COLO829 (cell line): ENCODE data around the gene SLC30A1.
"Not testable (repeated sequence)": the region's sequence is repeated elsewhere in the genome, so short reads cannot be mapped to it uniquely, and the experiment has no call there.

ENCODE experiments used
- DNase-seq: peaks from one replicate; pipeline ENCODE4 v3.0.0; 2012; ENCODE audit warnings: low spot score

The SLC30A1 gene

DNA sequence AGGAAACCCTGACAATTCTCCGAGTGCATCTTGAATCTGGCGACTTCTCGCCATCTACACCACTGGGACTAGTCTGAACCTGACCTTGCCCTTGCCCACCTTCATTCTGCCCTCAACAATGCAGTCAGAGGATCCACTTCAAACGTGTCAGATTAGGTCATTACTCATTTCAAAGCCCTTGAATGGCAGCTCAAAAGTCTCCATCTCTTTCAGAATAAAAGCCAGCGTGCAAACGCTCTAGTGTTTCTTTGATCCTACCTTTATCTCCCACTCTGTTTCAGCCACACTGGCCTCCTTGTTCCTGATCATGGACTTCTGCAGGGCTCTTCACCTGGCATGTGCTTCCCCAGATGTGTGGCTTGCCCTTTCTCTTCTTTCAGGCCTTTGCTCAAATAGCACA lies 31.3 kb downstream of the SLC30A1 start:
- no peak for DNase-seq

DNA sequence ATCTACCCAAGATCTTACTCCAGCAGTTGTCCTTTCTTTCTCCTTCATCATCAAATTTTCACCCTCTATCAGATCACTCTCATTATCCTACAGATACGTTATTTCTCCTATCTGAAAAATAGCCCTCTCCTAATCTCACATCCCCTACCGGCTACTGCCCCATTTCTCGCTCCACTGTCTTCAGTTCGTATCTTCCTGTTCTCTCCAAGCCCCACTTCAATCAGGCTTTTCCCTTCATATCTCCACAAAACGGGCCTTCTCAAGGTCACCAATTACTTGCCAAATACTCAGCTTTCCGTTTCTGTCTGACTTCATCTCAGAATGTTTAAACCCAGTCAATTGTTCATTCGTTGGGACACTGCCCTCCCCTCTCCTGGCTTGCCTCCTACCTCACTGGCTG lies 32.4 kb downstream of the SLC30A1 start:
- DNase-seq = no peak

DNA sequence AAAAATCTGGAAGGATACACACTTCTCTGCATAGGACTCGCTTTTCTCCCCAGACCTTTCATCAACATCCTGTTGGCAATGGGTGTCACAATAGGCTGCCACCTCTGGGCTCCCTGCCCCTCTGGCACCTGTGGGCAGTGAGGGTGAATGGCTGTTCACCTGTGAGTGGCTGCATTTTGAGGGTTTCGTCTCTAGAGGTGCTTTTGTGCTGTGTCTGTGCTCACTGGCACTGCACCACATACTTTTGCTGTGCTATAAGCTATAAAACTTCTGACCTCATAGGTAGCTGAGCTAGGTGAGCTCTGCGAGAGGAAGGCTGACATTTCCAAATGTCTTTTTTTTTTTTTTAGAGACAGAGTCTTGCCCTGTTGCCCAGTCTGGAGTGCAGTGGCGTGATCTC lies 35.9 kb downstream of the SLC30A1 start:
- no peak for DNase-seq

DNA sequence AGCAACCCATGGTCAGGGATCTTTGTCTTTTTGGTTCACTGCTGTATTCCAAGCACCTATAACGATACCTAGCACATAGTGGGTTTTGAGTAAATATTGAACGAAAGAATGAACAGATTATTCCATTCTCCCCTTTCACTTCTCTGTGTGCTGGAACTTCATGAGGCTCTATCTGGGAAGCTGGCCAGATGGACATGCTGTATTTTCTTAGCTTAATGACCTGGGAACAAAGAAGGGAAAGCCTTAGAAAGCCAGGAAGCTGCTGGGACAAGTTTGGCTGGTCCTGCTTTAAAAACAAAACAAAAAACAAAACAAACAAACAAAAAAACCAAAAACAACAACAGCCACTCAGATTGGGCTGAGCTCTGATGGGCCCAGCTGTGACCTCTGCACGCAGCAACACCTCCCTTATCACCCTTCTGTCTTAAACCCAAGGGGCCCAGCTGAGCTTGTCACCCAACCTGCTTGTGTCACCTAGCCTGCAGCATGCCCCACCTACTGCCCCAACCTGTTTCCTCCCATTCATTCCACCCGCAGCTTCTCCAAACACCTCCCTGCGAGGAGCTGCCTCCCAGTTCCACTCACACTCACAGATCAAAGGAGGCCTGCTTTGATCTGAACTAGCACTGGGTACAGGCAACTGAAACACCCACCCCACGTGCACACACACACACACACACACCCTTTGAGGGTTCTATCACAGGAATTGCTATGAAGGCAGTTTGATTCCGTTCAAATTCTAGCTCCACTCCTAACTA lies 37.1 kb downstream of the SLC30A1 start:
- no peak for DNase-seq

DNA sequence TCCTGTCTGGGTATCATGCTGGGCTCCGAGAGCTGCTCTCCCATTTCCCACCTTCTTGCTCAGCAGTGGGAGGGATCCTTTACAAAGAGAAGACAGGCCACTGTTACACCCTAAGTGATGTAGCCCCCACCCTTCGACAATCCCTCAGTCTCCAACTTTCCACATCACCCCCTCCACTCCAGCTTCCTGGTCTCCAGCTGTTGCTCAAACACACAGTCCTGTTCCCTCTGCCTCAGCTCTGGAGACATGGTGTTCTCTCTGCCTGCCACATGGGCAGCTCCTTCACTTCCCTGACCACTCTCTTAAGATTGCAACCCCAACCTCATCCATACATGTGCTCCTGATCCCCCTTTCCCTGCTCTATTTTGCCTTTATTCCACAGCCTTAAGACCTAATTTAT lies 37.7 kb downstream of the SLC30A1 start:
- no peak for DNase-seq

- DNase-seq = not testable (repeated sequence)
Observed at GRCh38 chr1:211540824-211541223, 38.1 kb downstream of the SLC30A1 start.

DNA sequence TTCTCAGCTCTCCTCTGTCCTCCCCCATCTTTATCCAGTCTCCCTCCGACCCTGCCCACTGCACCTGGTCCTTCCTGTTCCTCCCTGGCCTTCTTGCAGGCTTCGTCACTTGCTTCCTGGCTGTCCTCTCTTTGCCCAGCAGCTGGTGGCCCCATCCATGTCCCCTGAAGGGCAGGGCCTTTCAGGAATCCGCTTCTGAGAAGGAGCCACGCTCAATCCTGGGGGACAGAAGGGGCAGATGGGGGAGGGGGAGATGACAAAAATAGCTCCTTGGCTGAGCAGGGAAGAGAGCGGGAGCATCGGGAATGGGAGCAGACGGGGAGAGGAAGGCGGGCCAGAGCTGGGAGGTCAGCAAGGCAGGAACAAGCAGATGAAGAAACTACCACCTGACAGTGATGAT lies 40.7 kb downstream of the SLC30A1 start:
- no peak for DNase-seq

DNA sequence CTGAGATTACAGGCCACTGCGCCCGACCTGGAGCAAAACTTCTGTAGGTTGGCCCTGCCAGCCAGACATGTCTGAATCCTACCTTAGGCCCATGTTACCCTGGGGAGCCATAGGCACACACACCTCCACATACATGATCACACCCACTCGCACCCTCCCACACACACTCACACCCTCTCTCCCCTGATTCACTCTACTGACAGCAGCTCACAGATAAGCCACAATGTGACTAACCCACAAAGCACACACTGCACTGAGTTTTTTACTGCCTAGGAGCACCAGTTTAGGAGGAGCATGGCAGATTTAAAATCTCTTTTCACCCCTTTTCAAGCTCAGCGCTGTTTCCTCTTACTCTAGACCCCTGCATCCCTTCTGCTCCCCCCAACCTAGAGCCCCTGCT lies 41.7 kb downstream of the SLC30A1 start:
- no peak for DNase-seq

DNA sequence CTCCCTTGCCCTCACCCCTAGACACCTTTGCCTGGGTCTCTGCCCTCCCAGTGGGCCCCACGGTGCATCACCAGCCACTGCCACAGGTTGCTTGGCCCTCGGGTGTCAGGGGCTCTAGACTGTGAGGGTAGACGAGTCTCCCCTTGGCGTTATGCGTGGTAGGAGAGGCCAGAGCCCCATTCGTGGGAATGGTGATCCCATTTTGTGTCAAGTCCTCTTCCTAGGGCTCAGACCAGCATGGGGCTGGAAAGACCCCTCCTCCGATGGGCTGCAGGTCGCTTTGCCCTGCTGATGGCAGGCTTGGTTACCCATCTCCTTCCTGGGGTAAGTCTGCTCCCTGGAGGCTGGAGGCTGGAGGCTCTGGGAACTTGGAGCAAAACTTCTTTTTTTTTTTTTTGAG lies 42.4 kb downstream of the SLC30A1 start:
- DNase-seq = no peak

DNA sequence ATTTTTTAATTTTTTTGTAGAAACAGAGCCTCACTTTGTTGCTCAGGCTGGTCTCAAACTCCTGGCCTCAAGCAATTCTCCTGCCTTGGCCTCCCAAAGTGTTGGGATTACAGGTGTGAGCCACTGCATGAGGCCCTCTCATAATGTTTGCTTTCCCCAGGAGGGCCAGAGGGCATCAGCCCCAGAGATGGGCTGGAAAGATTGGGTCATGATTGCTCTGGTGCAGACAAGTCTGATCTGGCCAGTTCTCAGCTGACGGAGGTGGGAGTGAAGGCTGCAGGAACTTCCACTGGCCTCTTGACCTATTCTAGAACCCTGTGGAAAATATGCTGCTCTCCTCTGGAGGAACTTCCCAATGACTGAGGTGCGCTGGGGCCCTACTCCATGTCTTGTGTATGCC lies 43.6 kb downstream of the SLC30A1 start:
- no peak for DNase-seq

DNA sequence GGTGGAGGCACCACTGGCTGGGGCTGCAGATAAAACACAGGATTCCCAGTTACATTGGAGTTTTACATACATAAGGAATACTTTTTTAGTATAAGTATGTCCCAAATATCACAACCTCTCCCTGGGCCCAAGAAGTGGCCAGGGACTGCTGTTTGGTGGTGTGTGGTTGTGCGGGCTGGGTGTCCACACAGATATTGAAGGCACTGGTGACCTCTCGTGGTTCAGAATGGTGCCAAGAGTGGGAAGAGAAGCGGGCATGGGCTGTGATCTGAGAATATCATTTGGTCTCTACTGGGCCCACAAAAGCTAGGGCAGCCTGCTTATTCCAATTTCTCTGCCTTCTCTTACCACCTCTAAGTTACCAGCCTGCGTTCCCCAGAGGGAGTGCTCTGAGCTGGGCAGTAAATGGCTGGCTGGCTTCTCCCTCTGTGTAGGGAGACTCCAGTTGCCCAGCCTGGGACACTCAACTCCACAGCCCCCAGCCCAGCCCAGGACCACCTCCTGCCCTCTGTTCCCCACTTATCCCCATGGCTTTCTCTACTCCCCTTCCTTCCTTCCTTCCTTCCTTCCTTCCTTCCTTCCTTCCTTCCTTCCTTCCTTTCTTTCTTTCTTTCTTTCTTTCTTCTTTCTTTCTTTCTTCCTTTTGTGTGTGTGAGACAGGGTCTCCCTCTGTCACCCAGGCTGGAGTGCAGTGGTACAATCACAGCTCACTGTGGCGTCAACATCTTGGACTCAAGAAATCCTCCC lies 44.2 kb downstream of the SLC30A1 start:
- no peak for DNase-seq

DNA sequence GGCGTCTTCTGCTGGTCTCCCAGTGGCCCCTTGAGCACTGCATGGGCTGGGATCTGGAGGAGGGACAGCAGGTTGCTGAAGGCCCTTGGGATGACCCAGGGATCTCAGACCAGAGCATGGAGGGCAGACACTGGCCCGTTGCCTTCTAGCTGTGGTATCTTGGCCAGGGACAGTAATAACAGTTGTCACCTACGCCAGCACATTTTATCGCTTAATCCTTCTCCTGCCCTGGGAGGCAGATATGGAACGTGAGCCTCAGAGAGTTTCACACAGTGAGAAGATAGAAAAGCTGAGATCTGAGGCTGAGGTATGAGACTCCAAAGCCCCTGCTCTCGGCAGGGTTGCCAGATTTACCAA lies 46.9 kb downstream of the SLC30A1 start:
- DNase-seq = no peak

GRCh38 chr1:211531194-211532087 lies 47.5 kb downstream of the SLC30A1 start:
- no peak for DNase-seq

- DNase-seq = no peak
Observed at GRCh38 chr1:211530102-211530501, 48.9 kb downstream of the SLC30A1 start.

DNA sequence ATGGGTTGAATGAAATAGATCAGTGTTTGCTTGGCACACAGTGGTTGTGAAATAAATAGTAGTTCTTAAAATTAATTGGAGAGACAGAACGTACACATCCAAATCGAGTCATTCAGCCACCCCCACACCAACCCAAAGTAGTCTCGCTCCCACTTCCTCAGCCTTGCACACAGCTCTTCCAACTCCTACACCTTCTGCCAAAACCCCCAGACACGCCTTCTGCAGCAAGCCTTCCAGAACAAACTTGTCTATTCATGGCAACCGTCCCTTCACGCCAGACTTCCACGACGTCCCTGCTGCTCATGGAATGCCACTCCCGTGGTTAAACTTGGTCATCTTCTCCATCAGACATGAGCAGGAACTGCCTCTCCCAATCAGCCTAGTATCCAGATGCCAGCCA lies 49.5 kb downstream of the SLC30A1 start:
- DNase-seq = peak; percentile 29

DNA sequence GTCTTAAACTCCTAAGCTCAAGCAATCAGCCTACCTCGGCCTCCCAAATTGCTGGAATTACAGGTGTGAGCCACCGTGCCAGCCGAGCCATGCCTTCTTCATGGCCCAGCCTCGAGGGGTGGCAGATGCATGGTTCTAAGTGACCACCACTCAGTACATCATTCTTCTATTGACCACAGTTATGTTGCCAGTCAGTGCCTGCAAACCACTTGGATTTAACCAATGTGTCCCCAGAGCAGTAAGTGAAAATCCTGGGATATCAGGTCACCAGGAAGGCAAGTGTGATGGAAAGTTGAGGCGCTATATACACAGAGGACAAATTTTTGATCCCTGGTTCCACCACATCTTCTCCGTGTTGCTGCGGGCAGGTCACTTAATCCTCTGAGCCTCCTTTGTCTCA lies 50.0 kb downstream of the SLC30A1 start:
- DNase-seq = no peak

DNA sequence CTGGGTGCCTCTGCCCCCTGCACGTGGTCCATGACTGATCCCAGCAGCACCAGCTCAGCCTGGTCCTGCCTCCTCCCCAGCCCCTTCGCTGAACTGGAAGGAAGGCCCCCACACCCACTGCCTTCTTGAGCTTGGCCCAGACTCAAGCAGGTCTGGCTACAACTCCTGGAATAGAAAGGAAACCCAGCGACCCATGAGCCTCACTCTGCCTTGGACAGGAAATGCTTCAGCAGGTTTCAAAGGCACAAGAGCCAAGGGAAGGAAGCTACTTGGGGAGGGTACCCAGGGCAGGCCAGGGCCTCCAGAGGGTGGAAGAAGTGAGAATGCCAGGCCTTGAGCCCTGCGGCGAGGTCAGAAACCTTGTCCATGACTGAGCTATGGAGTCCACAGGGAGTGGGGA lies 51.1 kb downstream of the SLC30A1 start:
- DNase-seq = no peak

DNA sequence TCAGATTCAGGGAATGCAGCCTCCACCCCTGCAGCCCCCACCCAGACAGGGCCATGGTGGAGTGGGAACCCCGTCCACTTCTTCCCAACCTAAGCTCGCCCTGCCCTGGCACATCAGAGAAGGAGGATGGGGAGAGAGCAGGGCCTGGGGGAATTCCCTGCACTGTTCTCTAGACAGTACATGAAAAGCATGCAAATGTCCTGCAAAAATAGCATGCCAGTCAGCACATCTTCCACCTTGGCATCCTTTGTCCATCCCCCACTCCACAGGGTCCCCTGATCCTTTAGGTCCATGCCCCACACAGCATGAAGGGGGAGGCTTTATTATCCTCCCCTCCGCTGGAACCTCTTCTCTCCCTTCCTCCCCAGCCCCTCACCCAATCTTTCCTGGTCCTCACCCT lies 52.0 kb downstream of the SLC30A1 start:
- DNase-seq = no peak

- DNase-seq = no peak
Observed at GRCh38 chr1:211526101-211526500, 52.9 kb downstream of the SLC30A1 start.

DNA sequence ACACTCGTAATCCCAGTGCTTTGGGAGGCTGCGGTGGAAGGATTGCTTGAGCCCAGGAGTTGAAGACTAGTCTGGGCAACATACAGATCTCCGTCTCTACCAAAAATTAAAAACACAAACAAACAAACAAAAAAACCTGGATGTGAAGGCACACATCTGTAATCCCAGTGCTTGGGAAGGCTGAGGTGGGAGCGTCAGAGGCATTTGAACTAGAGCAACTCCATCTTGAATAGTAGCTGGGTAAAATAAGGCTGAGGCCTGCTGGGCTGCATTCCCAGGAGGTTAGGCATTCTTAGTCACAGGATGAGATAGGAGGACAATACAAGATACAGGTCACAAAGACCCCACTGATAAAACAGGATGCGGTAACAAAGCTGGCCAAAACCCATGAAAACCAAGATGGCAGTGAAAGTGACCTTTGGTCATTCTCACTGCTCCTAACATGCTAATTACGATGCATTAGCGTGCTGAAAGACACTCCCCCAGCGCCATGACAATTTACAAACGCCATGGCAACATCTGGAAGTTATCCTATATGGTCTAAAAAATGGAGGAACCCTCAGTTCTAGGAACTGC lies 53.8 kb downstream of the SLC30A1 start:
- no peak for DNase-seq

- DNase-seq = no peak
Observed at GRCh38 chr1:211524521-211524920, 54.4 kb downstream of the SLC30A1 start.

DNA sequence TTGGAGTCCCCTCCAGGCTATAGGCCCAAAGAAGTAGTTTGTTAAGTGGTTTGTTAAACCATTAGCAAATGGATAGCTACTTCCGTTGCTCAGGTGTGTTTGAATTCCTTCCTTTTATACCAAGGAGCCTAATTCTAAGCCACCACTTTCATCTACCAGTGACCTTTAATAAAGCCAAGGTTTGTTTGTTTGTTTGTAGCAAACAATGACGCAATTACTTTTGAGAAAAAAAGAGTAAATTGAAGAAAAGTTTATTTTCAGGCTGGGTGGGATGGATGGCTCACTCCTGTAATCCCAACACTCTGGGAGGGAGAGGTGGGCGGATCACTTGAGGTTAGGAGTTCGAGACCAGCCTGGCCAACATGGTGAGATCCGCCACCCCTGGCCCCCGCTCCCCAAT lies 56.2 kb downstream of the SLC30A1 start:
- no peak for DNase-seq
